ENCODE measurements around the gene COL1A1.

COL1A1 gene

DNA sequence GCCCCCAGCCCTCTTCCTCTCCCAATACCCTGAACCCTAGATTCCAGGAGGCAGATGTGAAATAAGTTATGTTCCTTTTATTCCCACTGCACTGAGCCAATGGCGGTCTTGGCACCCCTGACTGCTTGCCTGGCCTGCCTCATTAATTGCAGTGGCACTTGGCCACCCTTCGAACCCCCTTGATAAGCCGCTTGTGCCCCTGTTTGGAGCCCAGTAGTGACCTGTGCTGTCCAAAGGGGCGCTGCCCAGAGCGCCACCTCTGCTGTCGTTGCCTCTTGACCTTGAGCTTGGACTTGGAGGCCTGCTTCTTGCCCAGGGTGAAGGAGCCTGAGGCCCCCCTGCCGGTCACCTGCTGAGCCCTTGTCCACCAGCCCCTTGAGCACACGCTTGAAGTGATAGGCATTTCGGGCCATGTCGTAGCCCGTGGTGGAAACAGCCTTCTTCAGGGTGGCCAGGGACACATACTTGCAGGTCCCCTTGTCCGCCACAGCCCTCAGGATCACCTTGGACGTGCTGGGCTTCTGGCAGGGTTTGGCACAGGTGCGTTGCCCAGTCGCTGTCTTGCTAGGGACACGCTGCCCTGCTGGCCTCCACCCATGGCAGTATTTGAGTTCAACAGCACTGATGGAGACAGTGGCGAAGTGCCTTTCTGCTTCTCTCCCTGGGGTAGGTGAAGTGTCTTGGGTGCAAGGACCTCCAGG lies 29.9 kb downstream of the COL1A1 start:
- DNase-seq: no peak

DNA sequence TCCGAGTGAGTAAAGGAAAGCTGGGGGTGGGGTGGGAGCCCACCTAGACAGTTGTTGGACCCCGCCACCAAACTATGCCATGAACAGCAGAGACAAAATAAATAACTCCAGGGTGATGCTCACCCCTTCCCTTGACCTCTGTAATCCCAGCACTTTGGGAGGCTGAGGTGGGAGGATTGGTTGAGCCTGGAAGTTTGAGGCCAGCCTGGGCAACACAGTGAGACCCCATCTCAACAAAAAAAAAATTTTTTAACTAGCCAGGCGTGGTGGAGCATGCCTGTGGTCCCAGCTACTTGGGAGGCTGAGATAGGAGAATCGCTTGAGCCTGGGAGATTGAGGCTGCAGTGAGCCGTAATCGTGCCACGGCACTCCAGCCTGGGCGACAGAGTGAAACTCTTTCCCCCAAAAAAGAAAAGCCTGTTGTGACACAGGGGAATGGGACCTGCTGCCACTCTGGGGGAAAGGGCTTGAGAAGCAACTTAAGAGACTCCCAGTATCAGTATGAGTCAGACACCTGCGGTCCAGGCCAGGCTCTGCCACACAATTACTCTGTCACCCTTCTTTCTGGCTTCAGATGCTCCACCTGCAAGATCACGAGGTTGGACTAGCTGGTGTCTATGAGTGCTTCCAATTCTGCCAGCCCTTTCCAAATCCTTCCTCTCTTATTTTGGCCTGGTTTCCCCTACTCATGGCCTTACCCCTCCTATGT lies 30.6 kb downstream of the COL1A1 start:
- no peak for DNase-seq

DNA sequence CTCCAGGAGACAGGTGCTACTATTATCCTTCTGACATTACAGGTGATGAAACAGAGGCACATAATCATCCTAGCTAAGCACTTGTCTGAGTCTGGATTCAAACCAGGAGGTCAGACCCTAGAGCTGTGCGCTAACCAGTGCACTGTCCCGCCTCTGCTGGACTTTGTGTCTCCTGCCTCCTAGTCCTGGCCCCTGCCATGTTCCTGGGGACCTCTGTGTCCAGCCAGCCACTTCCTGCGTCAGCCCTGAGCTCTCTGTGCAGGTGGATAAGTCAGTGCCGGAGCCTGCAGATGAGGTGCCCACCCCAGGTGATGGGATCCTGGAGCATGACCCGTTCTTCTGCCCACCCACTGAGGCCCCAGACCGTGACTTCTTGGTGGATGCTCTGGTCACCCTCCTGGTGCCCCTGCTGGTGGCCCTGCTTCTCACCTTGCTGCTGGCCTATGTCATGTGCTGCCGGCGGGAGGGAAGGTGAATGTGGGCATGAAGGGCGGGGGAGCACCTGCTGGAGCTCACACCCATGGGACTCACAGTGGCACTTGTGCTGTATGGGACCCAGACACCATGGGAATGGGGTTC lies 31.5 kb downstream of the COL1A1 start:
- no peak for DNase-seq

DNA sequence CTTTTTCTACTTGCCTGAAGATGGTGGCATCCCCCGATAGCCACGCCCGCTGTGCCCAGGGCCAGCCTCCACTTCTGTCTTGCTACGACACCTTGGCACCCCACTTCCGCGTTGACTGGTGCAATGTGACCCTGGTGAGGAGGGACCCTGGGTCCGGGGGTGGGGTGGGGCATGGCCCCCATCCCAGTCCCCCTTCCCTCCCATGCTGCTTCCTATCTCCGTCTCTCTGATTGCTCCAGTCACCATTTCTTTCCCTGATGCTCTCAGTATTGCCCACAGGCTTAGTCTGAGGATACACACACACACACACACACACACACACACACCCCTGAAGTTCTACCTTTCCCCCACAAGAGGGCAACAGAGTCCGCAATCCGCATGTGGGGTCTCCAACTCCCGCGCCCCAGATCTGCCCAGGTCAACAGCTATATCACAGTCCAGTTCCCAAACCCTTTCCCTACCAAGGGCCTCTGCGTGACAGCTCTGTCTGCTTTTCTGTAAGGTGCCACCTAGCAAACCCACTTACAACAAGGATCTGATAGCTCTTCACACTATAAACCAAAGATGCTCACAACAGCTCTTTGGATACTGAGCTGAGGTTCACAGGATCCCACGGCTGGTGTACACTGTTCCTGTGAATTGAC lies 32.2 kb downstream of the COL1A1 start:
- DNase-seq: peak; percentile 60 to 78 (median 68)

DNA sequence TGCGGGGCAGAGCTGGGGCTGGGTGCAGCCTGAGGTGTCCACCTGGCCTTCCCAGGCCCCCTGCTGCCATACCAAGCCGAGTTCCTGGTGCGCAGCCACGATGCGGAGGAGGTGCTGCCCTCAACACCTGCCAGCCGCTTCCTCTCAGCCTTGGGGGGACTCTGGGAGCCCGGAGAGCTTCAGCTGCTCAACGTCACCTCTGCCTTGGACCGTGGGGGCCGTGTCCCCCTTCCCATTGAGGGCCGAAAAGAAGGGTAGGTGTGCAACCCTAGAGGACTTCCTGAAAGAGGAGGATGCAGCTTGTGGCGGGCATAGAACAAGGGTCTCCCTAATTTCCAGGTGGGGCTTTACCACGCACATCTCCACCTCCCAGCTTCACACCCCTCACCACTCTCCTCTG lies 33.1 kb downstream of the COL1A1 start:
- DNase-seq: no peak

DNA sequence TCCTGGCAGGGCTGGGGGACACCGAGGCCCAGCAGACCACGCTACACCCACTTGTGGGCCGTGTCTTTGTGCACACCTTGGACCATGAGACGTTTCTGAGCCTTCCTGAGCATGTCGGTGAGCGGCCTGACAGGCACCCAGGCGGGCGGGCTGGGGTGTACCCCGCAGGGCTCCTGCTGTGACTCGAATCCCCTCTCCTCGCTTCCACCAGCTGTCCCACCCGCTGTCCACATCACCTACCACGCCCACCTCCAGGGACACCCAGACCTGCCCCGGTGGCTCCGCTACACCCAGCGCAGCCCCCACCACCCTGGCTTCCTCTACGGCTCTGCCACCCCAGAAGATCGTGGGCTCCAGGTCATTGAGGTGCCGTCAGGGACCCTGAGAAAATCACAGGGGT lies 34.1 kb downstream of the COL1A1 start:
- DNase-seq: no peak

DNA sequence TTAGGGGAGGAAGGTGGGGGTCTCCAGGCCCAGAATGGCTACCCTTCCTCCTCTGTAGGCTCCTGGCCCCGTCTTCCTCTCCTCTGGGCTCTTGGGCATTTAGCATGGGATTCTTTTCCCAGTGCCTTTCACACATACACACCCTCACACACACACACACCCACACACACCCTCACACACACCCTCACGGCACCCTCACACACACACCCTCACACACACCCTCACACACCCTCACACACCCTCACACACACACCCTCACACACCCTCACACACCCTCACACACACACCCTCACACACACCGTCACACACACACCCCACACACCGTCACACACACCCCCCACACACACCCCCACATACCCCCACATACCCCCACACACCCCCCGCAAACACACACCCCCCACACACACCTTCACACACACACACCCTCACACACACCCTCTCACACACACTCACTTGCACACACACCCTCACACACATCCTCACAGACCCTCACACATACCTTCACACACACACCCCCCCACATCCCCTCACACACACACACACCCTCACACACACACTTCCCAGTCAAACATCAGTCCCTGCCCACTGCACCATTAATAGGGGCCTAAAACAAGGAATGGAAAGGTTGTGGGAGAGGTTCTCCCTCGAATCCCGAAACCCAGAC lies 34.8 kb downstream of the COL1A1 start:
- DNase-seq: no peak

DNA sequence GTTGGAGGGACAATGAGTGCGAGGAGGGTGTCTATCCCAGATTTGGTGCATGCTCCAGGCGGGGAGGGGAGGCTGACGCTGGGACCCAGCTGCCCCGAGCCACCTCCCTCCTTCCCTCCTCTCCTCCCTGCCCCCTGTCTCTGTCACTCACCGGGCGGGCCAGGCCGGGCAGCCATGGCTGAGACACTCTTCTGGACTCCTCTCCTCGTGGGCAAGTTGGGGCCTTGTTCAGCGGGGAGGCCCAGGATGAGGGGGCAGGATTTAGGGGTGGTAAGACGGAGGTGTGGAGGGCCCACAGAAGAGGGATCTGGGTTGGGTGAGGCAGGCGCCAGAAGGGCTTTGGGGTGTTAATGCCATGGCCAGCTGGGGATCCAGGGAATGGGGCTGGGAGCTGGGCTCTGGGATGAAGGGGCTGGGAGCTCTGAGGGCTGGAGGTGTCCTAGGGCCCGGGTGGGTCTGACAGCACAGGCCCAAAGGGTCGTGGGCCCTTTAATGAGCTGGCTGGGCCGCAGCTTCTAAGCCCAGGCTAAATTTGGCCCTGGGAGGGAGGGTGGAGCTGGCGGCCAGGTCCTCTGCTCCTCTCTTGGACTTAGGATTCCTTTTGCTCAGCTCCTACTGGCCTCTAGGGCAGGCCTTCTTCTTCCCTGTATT lies 35.4 kb downstream of the COL1A1 start, which contains the start of gene SGCA:
Gene SGCA (plus strand): TSS at position 139 of the 651 bp plus-strand sequence. CDS start 36 bp downstream, at position 175.
- no peak for DNase-seq

DNA sequence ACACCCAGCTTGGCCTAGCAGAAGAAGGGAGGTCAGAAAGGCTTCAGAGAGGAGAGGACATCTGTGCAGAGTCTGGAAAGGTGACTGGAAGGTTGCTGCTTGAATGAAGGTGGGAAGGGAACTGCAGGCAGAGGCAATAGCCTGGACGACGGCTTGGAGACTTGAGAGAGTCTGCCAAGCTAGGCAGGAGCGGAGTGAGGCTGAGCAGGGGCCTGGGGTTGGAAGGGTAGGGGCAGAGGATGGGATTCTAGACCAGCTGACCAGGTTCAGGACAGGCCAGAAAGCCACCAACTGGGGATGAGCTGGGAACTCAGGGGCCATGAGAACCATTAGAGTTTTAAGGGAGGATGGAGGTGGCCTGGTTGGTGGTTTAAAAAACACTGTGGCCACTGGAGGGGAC lies 36.0 kb downstream of the COL1A1 start:
- no peak for DNase-seq

DNA sequence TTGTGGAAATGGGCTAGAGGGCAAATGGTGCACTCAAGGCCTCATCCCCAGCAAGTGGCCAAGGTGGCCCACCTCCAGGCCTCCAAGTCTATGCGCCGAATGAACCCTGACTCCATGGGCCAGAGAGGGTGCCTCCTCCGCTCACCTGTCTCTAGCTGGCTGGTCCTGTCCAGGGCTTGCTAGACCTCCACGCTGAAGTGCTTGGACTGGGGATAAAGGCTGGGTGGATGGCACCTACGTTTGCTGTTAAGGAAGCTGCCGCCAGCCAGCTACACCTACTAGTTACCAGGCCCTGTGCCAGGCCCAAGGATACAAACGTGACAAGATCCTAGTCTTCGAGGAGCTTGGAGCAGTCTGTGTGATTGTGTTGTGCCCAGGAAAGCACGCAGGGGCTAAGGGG lies 36.4 kb downstream of the COL1A1 start:
- DNase-seq: no peak

DNA sequence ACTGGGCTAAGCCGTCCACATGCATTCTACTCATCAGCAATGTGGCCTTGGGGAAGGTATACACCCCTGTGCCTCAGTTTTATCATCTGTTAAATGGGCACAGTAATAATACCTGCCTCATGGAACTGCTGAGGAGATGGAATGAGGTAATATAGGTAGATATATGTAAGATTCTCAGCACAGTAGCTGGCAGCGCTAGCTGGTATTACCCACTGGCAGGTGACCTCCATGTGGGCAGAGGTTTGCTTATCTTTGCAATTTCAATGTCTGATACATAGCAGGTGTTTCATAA lies 36.8 kb downstream of the COL1A1 start:
- no peak for DNase-seq

DNA sequence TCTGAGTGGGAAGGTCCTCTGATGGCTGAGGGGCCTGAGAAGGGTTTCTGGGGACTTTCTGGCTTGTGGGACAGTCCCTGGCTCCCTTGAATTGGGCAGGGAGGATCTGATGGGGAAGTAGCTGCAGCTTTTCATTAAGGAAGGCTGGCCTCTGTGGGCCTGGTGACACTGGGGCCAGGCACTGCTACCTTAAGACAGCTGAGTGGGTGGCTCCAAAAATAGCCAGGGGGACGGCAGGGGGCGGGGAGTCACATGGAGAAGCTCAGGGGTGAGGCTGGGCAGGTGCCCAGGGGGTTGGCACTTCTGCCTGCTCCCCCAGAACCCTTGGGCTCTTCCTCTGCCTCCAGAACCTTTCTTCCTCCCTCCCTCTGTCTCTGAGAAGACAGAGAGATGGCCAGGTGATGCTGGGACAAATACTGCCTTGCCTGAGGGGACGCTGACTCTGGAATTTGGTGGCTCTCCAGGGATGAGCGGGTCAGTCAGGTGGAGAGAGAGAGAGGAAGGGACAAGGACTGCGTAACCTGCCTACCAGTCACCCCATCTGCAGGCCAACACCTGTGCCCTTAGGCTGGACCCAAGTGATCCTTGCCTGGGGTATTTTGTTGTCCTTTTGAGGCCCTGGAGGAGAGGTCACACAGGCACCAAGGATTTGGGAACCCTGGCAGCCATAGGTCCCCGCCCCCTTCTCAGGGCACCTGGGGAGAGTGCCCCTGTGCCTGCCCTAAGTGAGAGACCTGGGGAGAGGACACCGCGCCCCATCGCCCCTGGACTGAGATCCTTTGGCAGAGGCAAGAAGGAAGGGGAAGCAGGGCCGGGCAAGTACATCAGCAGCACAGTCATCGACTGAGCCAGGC lies 37.4 kb downstream of the COL1A1 start:
- peak; percentile 83 to 90 (median 85) for DNase-seq

DNA sequence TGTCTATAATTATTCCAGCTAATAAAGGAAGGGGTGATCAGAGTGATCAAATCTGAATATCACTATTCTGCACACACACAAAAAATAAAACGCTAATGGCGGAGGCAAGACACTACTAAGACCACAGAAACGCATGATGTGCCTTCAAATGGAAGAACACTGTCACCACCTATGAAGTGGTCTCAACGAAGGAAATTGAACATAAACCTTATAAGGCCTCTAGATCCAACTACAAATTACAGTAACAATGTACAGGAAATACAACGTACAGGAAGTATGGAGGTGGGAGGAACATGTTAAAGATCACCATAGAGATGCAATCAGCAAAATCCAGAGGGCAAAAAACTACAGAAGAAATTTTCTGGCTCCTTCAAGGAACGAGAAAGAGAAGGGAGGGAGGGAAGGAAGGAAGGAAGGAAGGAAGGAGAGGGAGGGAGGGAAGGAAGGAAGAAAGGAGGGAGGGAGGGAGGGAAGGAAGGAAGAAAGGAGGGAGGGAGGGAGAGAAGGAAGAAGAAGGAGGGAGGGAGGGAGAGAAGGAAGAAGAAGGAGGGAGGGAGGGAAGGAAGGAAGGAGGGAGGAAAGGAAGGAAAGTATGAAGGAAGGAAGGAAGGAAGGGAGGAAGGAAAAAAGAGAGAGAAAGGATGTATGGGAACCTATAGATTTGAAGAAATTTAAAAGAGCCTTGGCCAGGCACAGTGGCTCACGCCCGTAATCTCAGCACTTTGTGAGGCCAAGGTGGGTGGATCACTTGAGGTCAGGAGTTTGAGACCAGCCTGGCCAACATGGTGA lies 38.8 kb downstream of the COL1A1 start:
- DNase-seq: no peak

DNA sequence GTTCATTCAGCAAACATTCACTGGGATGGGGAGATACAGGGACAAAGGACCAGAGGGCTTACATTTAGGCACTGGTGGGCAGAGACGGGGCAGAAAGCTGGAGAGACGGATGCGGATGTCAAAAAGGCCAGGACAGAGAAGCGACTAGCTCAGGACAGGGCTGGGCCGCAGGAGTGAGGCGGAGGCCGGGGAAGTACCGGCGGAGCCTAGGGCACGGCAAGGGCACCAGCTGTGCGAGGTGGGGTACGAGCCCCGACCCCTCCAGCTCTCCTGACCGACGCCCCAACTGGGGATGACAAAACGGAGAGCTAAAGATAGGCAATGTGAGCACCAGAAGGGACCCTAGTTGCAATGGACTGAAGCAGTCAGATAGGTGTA lies 39.5 kb downstream of the COL1A1 start:
- no peak for DNase-seq

DNA sequence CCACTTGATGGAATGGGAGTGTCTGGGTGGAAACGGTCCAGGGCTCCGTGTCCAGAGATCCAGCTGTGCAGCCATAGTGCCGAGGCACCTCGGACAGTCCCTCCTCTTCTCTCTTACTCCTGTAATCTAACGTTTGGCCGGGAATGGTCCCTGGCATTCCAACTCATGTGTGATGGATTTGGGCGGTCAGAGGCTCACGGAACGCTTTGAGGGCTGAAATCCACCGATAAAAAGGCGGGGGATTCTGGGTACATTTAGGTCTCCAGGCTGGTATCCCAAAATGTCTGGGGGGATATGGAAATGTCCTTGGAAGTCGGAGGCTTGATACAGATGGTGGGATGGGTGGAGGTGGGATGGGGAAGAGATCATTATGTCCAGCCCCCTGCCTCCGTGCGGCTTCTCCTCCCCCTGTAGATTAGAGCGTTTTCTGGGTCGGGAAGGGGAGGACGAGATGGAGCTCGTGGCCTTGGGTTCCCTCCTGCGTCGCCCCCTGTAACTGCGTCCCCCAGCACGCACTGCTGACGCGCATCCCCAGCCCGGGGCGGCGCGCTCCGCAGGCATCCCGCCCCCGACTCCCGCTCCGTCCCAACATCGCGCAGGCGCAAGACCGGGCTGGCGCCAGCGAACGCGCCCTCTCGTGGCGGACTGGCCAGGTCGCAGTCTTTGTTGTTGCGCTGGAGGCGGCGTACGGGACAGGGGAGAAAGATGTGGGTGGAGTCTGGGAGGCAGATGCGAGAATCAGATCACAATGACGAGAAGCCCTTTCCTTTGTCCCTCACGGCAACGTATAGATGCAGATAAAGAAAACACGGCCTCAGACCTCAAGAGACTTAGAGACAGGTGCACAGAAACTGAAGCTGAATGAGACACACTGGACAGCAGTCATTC lies 40.2 kb downstream of the COL1A1 start:
- peak; percentile 92 to 96 (median 96) for DNase-seq

DNA sequence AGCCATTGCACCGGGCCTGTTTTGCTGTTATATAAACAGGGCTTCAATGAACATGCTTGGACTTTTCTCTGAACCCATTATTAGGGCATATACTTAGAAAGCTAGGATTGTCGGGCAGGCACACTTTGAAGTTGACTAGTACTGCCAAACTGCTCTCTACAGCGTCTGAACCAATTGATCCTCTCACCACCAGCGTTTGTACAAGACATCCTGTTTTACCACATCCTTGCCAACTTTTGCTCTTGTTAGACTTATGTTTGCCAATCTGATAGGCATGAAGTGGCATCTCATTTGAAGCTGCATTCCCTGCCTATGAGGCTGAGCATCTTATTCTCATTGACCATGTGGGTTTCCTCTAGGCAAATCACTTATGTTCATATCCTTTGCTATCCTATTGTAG lies 43.5 kb downstream of the COL1A1 start:
- no peak for DNase-seq

DNA sequence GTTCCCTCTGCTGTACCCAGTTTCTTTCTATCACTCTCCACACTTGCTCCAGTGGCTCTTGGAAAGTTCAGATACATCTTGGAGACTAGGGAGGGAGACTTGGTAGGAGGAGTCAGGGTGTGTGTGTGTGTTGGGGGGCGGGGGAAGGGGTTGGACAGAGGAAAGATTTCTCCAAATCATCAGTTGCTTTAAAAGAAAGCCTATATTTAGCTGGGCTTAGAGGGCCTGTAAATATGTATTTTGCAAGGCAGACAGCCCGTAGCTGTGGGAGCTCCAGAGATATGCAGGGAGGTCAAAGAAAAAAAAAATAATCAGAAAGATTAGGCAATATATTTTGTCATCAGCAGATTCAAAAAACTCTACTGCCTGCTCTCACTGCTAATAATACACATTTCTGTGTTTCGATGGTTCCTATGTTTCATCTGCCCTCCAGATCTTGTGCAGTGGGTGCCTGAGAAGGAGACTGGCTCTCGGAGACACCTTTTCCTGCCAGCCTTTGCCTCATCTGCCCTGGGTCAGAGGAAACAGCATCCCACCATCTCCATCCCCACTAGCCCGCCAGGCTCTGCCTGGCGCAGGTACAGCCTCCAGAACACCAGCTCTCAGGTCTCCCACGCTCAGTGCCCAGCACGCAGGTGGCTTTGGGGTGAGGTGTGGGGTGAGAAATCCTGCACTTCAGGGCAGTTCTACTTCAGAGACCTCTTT lies 46.2 kb downstream of the COL1A1 start:
- DNase-seq: peak in 1 of 3 donors; percentile 44

DNA sequence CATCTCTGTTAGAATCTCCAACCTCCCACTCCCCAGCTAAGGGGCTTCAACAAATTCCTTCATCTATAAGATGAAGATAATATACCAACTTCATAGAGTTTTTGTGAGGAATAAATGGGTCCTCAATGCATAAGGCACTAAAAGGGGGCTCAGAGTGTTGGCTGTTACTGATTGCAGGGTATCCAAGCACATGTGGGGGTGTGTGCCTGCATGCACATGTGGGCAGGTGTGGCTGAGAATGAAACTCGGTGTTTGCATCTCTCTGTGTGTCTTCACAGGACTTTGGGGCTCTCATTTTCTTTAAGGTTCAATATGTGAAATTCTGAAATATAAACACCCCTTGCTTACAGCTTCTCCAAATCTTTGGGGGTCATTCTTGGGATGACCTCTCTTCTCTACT lies 46.8 kb downstream of the COL1A1 start:
- no peak for DNase-seq

Data from suppressor macrophage treated with lipopolysaccharide for 1 hour (primary cell).